GM19035 (cell line): Measurements from ENCODE around the gene EPHB1.
A peak's percentile ranks its signal among the peaks of the same experiment; 100 is the strongest.
"Not testable (repeated sequence)": the region's sequence is repeated elsewhere in the genome, so short reads cannot be mapped to it uniquely, and the experiment has no call there.

Experiments
- ATAC-seq: cut with Tn5 transposase; IDR thresholded peaks from one replicate; pipeline ENCODE4 v1.9.1; 2021; ENCODE audit not compliant: unreplicated experiment

Gene EPHB1

GRCh38 chr3:134776518-134776917, 18.5 kb upstream of the EPHB1 start:
- ATAC-seq, result no peak

- no peak for ATAC-seq
These were observed 17.7 kb upstream of the EPHB1 start for GRCh38 chr3:134777341-134777740.

GRCh38 chr3:134788283-134788682, 6.8 kb upstream of the EPHB1 start:
- not testable (repeated sequence) for ATAC-seq

- ATAC-seq, result no peak
These were observed 5.0 kb upstream of the EPHB1 start for GRCh38 chr3:134790065-134790464.

GRCh38 chr3:134791992-134792391, 3.1 kb upstream of the EPHB1 start:
- no peak for ATAC-seq

GRCh38 chr3:134792700-134793099, 2.4 kb upstream of the EPHB1 start:
- no peak for ATAC-seq

GRCh38 chr3:134793562-134793961, 1.5 kb upstream of the EPHB1 start:
- ATAC-seq, result no peak

GRCh38 chr3:134794323-134794722, 737 bp upstream of the EPHB1 start:
- ATAC-seq, result no peak

GRCh38 chr3:134795746-134796280, 753 bp downstream of the EPHB1 start:
- peak; percentile 9 for ATAC-seq

GRCh38 chr3:134796281-134797056, 1.4 kb downstream of the EPHB1 start:
- no peak for ATAC-seq

GRCh38 chr3:134797057-134797740, 2.1 kb downstream of the EPHB1 start:
- no peak for ATAC-seq

GRCh38 chr3:134797741-134798451, 2.8 kb downstream of the EPHB1 start:
- ATAC-seq, result no peak

GRCh38 chr3:134798681-134799311, 3.7 kb downstream of the EPHB1 start:
- no peak for ATAC-seq

GRCh38 chr3:134799393-134799792, 4.3 kb downstream of the EPHB1 start:
- no peak for ATAC-seq

- no peak for ATAC-seq
These were observed 6.3 kb downstream of the EPHB1 start for GRCh38 chr3:134801204-134801958.

- no peak for ATAC-seq
These were observed 7.5 kb downstream of the EPHB1 start for GRCh38 chr3:134802428-134803050.

GRCh38 chr3:134803051-134803505, 8.0 kb downstream of the EPHB1 start:
- peak; percentile 73 for ATAC-seq

- no peak for ATAC-seq
These were observed 8.6 kb downstream of the EPHB1 start for GRCh38 chr3:134803652-134804051.

- no peak for ATAC-seq
These were observed 9.7 kb downstream of the EPHB1 start for GRCh38 chr3:134804508-134805480.
